Pancreas (tissue), 10 donors: ENCODE data around the gene SMYD3. TPM values are rescaled to one million over a fixed set of nuclear protein-coding genes. Genes with fewer than 3 reads are reported as not detected.

Source experiments
- ATAC-seq, 4 donors: fragments of 200-7000 bp; cut with Tn5 transposase; one replicate each; pipeline versions ENCODE4 v1.8.0 to v1.9.1; 2020; ENCODE audit warnings: mild to moderate bottlenecking in 4 of 4, moderate library complexity in 4 of 4
- DNase-seq, 6 donors: peaks; one replicate each; pipeline ENCODE4 v3.0.0-alpha.2; 2020
- FAIRE-seq: peaks from 2 replicates; lab custom pipeline; 2012; peaks lifted over from hg19 to GRCh38; lab: Jason Lieb, UNC
- H3K27ac ChIP-seq, 4 donors: fragments of 200-600 bp; sonication (generic); 1 replicate in 3 of 4; 2 replicates in 1 of 4; pipeline versions ENCODE4 v1.5.0 to v1.8.0; 2020
- H3K27me3 ChIP-seq, 4 donors: fragments of 200-600 bp; one replicate each; pipeline ENCODE4 v1.8.0; 2021
- H3K36me3 ChIP-seq, 3 donors: fragments of 200-600 bp; sonication (generic) in 1 of 3; one replicate each; pipeline versions ENCODE4 v1.5.0 to v1.8.0; 2020 to 2021
- H3K4me1 ChIP-seq, 3 donors: fragments of 200-600 bp; one replicate each; pipeline ENCODE4 v1.8.0; 2021
- H3K4me3 ChIP-seq, 4 donors: fragments of 200-600 bp; sonication (generic) in 2 of 4; one replicate each; pipeline versions ENCODE4 v1.5.0 to v1.8.0; 2020 to 2021
- H3K9me3 ChIP-seq, 4 donors: fragments of 200-600 bp; one replicate each; pipeline ENCODE4 v1.8.0; 2021
- WGBS, 2 donors: extraction: QIAGEN DNeasy Blood & Tissue Kit; methylation state at CpG; one replicate each; pipeline ENCODE4 v1.1.7; 2013; 5-methylcytosine and 5-hydroxymethylcytosine counted together
- intact Hi-C, 3 donors: fragments of 100-400 bp; cut with DNase I; formaldehyde crosslinking; loops; one replicate each; pipeline versions ENCODE4 v1.11.1 to v1.14.2; 2022
- polyA plus RNA-seq, 2 donors: library from polyadenylated mRNA; stranded (reverse); fragments of 200-250 nt; gene quantifications; one replicate each; pipeline ENCODE4 v1.2.3, GENCODE V29; 2013
- total RNA-seq, 6 donors: library from RNA; stranded (reverse); fragmentation: NEBNext Ultra II Directional in 4 of 6; extraction: Animal tissue kit (Norgen Biotek cat#: 25700) in 4 of 6; gene quantifications; one replicate each; pipeline versions ENCODE4 v1.2.1 to v1.2.4, GENCODE V29; 2021 to 2023
- TF ChIP-seq, protein P1 (sequence below), 4 donors: fragments of 200-600 bp; sonication (generic) in 3 of 4; IDR thresholded peaks; one replicate each; pipeline versions ENCODE4 v1.5.0 to v1.8.0; 2021; ENCODE audit warnings: antibody characterized with exemption in 4 of 4
- donor health status: healthy with polysubstance abuse.
- donor health status: DM: no; HTN: no; CAD: no; lungs with moderate emphysema.
- donor health status: DM: no; HTN: no; CAD: no.
- donor health status: control.
- donor health status: control.
- donor health status: Bipolar disorder and iron deficiency.
- donor health status: DM: yes; HTN: yes; CAD: no.
- donor health status: DM: no; HTN: no; CAD: no.
- donor health status: DM: no; HTN: no; CAD: no.
- donor health status: DM: yes; HTN: yes; CAD: no.

Gene SMYD3
- total and polyA plus RNA-seq, 8 donors: 4.6 to 10.5 (median 6.7) TPM

DNA sequence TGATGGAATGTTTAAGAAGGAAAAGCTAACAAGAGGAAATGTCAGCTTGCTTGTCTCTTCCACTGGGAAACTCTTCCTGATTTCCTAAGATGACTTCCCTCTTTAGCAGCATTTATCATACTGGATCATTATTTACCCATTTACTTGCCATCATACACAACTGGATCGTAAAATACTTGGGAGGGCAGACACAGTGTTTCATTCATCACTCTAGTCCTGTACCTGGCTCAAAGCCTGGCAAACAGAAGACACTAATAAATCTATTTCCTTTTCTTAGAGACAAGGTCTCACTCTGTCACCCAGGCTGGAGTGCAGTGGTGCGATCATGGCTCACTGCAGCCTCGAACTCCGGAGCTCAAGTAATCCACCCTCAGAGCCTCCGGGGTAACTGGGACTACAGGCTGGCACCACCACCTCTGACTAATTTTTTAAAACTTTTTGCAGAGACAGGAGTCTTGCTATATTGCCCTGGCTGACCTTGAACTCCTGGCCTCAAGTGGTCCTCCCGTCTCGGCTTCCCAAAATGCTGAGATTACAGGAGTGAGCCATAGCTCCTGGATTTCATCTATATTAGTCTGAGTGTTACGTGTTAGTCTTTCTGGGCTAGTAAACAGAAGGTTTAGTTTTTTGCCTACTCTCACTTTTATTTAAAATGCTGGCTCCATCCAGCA is 574.6 kb downstream of the SMYD3 start:
- H3K9me3 ChIP-seq: no peaks in the 10 kb centered on the region
- no peaks in the 10 kb centered on the region for H3K36me3 ChIP-seq
- H3K27me3 ChIP-seq: no peaks in the 10 kb centered on the region
- no peak overlapping the region for H3K4me3 ChIP-seq
- FAIRE-seq (no peak), DNase-seq (no peak), ATAC-seq (no peak)
- TF ChIP-seq, protein P1, sequence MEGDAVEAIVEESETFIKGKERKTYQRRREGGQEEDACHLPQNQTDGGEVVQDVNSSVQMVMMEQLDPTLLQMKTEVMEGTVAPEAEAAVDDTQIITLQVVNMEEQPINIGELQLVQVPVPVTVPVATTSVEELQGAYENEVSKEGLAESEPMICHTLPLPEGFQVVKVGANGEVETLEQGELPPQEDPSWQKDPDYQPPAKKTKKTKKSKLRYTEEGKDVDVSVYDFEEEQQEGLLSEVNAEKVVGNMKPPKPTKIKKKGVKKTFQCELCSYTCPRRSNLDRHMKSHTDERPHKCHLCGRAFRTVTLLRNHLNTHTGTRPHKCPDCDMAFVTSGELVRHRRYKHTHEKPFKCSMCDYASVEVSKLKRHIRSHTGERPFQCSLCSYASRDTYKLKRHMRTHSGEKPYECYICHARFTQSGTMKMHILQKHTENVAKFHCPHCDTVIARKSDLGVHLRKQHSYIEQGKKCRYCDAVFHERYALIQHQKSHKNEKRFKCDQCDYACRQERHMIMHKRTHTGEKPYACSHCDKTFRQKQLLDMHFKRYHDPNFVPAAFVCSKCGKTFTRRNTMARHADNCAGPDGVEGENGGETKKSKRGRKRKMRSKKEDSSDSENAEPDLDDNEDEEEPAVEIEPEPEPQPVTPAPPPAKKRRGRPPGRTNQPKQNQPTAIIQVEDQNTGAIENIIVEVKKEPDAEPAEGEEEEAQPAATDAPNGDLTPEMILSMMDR (IDR thresholded peaks at IDR 0.05): no peak
- no peak overlapping the region for H3K27ac ChIP-seq
- H3K4me1 ChIP-seq: no peaks in the 10 kb centered on the region
- intact Hi-C loops: no loop called here
- WGBS, 2 donors: 90 to 94% methylated on average over 8 of the region's 8 CpGs

DNA sequence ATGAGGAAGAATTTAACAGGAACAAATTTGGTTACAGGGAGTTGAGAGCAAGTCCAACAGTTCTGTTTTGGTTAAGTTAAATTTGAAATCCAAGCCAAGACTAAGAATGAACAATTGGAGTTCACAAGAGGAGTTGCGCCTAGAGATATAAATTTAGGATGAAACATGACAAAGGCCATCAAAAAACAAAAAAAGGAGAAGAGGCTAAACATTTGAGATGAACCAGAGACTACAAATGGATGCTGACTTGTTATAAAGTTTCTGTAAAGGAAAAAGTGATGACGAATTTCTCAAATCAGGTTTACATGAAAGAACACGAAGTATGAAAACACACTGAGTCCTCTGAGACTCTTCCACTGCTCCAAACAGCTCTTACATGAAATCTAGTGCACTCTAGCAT is 575.6 kb downstream of the SMYD3 start:
- Histone ChIP-seq H3K36me3 (no peaks in the 10 kb centered on the region), H3K4me3 (no peak overlapping the region), H3K4me1 (no peaks in the 10 kb centered on the region), H3K27ac (no peak overlapping the region), H3K27me3 (no peaks in the 10 kb centered on the region), H3K9me3 (no peaks in the 10 kb centered on the region)
- intact Hi-C loops: no loop called here
- DNase-seq: no peak
- TF ChIP-seq, protein P1 (IDR thresholded peaks at IDR 0.05): no peak
- 89 to 93% methylated on average over 3 of the region's 3 CpGs for WGBS, 2 donors
- no peak for FAIRE-seq
- no peak for ATAC-seq

DNA sequence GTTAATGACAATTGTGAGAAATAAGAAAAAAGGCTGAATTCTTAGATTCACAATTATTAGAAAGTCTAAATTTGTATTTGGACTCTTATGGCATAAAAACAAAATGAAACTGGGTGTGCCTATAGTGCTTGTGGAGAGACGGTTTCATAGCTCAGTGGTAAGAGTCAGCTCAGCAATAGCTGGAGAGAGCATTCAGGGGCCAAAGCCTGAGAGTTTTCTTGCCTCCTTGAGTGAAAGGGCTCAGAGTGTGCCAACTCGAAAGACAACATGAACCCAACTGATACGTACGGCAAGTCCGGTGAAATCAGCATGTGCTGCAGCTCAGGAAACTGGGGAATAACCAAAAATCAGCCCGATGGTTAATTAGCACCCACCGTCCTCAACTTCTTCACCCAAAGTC is 577.9 kb downstream of the SMYD3 start:
- TF ChIP-seq, protein P1 (IDR thresholded peaks at IDR 0.05): no peak
- H3K27ac ChIP-seq: no peak overlapping the region
- H3K36me3 ChIP-seq: no peaks in the 10 kb centered on the region
- intact Hi-C loops: no loop called here
- H3K4me3 ChIP-seq: no peak overlapping the region
- FAIRE-seq (no peak), DNase-seq (no peak), ATAC-seq (no peak)
- H3K4me1 ChIP-seq: no peaks in the 10 kb centered on the region
- 94 to 98% methylated on average over 7 of the region's 7 CpGs for WGBS, 2 donors
- H3K27me3 ChIP-seq: no peaks in the 10 kb centered on the region
- no peaks in the 10 kb centered on the region for H3K9me3 ChIP-seq

DNA sequence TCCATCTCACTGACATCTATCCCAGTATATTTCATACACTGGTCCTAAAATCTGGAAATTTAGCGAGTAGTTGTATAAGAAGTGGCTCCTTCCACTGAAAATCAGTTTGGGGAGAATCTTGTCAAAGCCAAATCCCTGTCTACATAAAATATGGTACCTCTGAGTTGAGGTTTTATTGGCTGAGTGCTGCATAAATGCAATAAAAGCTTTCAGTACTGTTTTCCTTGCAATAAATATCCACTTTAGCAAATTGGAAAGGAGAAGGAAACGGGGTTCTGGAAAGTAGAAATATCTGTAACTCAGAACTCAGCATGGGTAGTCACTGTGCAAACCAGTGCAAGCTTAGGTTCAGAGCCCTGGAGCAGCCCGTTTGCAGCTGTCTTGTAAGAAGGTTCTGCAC is 580.2 kb downstream of the SMYD3 start:
- FAIRE-seq: no peak
- 84 to 89% methylated on average over 3 of the region's 3 CpGs for WGBS, 2 donors
- Histone ChIP-seq H3K4me1 (no peaks in the 10 kb centered on the region), H3K27ac (no peak overlapping the region), H3K9me3 (no peaks in the 10 kb centered on the region), H3K27me3 (no peaks in the 10 kb centered on the region), H3K4me3 (no peak overlapping the region), H3K36me3 (no peaks in the 10 kb centered on the region)
- no peak for DNase-seq
- TF ChIP-seq, protein P1 (IDR thresholded peaks at IDR 0.05): no peak
- intact Hi-C loops: no loop called here
- no peak for ATAC-seq

DNA sequence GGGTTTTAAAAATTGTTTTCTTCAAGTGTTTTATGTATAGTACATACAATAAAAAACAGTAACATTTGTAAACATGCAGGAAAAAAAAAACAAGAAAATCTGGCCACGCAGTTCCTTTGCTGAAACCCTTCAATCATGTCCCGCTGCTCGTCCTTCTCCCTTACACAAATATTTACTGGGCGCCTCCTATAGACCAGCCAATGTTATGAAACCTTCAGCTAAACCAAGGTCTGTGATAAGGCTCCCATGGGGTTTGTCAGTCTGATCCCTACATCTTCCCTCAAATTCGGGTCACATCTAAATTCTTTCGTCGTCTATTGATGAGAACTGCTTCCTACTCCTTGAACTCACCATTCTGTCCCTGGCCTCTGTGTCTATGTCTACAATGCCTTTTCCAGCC is 583.9 kb downstream of the SMYD3 start:
- Histone ChIP-seq H3K27ac (no peak overlapping the region), H3K9me3 (no peaks in the 10 kb centered on the region), H3K4me3 (no peak overlapping the region), H3K36me3 (no peaks in the 10 kb centered on the region), H3K27me3 (no peaks in the 10 kb centered on the region), H3K4me1 (no peaks in the 10 kb centered on the region)
- FAIRE-seq (no peak), ATAC-seq (no peak), DNase-seq (no peak)
- TF ChIP-seq, protein P1 (IDR thresholded peaks at IDR 0.05): no peak
- intact Hi-C loops: no loop called here
- 62 to 67% methylated on average over 7 of the region's 7 CpGs for WGBS, 2 donors
